HG03025 (cell line): ENCODE data around the gene SRRT.
A peak's percentile ranks its signal among the peaks of the same experiment; 100 is the strongest.

Experiments
- ATAC-seq: cut with Tn5 transposase; IDR thresholded peaks from one replicate; pipeline ENCODE4 v1.9.1; 2021; ENCODE audit warnings: mild to moderate bottlenecking, moderate library complexity; ENCODE audit not compliant: unreplicated experiment, low FRiP score

The SRRT gene

DNA sequence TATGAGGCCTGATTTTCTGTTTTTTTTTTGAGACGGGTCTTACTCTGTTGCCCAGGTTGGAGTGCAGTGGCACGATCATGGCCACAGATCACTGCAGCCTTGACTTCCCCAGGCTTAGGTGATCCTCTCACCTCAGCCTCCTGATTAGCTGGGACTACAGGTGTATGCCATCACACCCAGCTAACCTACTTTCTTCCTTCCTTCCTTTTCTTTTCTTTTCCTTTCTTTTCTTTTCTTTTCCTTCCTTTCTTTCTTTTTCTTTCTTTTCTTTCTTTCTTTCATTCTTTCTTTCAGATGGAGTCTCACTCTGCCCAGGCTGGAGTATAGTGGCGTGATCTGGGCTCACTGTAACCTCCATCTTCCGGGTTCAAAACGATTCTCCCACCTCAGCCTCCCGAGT lies 3.8 kb downstream of the SRRT start:
- no peak for ATAC-seq

DNA sequence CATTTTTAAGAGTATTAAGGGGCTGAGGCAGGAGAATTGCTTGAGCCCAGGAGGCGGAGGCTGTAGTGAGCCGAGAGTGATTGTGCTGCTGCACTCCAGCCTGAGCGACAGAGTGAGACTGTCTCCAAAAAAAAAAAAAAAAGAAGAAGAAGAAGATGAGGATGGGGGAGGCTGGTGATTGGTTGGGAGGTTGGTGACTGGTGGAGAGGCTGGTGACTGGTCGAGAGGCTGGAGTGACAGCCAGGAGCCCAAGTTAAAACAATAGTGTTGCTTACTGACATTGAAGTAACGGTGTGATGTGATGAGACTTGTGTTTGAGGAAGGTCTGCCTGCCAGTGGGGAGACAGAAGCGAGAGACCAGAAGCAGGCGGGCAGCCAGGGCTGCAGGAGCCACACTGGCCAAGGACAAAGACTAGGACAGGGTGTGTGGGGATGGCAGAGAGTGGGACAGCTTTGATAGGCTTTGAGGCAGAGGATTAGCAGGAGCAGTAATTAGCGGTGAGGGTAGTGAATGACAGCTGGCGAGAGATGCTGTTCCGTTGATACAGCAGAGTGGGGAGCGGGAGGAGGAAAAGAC lies 4.9 kb downstream of the SRRT start:
- ATAC-seq, result no peak

DNA sequence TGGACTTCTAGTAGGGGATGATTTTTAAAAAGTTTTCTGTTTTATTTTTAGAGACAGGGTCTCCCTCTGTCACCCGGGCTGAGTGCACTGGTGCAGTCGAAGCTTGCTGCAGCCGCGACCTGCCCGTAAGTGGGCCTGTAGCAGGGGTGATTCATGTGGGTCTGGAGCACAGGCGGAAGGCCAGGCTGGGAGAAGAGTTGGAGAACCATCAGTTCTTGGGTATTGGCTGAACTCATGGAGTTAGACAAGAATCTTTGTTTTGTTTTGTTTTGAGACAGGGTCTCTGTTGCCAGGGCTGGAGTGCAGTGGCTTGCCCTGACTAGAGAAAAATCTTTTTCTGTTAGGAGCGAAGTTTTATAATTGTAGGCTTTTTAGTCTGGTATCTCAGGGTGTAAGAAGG lies 5.7 kb downstream of the SRRT start:
- no peak for ATAC-seq

- no peak for ATAC-seq
Measured at GRCh38 chr7:100881136-100881535, 6.2 kb downstream of the SRRT start.

DNA sequence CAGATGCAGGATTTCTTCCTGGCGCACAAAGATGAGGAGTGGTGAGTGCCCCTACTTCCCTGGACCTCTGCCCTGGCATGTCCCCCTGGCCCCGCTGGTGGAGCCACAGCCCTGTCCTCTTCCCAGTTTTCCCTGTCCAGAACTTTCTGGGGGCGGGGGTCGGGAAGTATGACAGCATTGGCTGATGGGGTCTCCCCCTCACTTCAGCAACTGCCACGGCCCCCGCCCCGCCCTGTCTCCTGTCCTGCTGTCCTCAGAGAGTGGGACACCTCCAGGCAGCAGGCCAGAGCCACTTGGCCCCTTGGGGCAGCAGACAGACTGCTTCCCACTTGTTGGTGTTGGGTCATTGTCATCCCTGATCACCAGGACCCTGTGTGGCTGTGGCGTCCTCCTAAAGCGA lies 7.3 kb downstream of the SRRT start:
- ATAC-seq, result no peak

DNA sequence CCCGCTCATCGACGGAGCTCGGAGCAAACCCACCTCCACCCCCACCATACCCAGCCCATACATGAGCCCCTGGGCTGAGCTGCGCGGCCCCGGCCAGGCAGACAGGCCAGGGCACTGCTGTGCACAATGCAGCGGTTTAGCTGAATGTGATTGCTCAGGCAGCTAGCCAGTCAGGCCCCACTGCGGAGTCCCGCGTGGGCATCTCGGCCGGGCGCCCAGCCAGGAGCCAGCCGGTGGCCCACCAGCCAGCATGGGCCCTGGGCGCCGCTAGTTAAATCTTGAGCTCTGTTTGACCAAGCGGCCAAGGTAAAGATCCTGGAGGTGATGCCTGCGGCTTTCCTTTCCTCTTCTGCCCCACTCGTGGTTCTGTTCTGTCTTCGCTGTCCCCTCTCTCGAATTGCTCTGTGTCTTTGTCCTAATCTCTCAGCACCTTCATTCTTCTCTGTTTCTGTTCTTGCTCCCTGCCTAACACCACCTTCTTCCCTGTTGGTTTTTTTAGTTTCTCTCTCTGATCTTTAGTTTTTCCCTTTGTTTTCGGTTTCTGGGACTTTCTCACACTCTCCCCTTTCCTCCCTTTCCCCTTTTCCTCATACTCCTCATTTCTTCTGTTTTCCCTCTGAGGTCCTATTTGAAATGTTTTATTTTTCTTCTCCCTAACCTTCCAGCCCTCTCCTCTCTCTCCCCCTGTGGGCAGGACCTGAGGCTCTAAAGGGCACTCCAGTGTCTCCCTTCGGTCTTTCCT lies 8.1 kb downstream of the SRRT start:
- no peak for ATAC-seq

- ATAC-seq, result no peak
Measured at GRCh38 chr7:100884736-100885439, 10.0 kb downstream of the SRRT start.

- ATAC-seq, result no peak
Measured at GRCh38 chr7:100885440-100886141, 10.7 kb downstream of the SRRT start.

DNA sequence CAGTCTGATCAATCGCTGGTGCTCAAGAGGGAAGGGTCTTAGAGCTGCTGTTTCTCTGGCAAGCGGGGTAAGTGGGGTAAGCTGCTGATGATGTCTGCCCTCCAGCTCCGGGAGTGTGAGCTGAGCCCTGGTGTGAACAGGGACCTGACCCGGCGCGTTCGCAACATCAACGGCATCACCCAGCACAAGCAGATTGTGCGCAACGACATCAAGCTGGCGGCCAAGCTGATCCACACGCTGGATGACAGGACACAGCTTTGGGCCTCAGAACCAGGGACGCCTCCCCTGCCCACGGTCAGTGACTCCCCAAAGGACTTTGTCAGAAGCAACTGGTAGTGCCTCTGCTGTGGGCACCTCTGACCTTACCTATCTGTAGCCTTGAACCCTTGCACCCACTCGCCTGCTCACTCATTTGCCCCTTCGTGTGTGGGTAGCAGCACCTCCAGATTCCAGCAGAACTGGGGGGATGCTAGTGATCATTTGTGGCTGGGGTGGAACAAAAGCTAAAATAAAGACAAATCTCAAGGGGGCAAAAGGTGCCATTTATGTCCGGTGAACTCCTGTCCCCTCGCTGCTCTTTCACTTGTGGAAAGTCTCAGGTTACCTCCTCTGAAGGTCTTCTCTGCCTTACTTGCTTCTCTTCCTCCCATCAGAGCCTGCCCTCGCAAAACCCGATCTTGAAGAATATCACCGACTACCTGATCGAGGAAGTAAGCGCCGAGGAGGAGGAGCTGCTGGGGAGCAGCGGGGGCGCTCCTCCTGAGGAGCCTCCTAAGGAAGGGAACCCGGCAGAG lies 11.4 kb downstream of the SRRT start:
- no peak for ATAC-seq

- no peak for ATAC-seq
Measured at GRCh38 chr7:100886936-100887515, 12.1 kb downstream of the SRRT start.

DNA sequence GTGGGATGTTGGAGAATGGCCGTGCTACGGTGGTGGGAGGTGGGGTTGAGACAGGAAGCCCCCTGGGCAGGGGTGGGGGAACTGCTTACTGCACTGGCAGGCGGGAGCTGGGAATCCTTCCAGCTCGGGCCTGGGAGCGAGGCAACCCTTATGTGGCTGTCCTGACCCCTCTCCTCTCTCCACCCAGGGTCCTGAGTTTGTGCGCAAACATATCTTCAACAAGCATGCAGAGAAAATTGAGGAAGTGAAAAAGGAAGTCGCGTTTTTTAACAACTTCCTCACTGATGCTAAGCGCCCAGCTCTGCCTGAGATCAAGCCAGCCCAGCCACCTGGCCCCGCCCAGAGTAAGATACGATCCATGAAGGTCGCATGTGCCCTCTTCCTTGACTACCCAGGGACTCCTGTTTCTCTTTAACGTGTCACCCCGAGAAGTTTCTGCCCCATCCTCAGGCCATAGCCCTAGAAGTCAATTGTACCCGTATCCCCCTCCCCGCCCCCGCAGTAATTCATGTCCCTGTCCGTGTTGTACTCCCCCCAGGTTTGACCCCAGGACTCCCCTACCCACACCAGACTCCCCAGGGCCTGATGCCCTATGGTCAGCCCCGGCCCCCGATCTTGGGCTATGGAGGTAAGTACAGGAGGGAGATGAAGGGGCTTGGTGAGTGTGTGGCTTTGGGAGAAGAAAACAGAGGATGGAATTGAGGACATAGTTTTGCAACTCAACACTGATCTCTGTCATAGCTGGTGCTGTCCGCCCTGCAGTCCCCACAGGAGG lies 12.8 kb downstream of the SRRT start:
- ATAC-seq, result no peak

DNA sequence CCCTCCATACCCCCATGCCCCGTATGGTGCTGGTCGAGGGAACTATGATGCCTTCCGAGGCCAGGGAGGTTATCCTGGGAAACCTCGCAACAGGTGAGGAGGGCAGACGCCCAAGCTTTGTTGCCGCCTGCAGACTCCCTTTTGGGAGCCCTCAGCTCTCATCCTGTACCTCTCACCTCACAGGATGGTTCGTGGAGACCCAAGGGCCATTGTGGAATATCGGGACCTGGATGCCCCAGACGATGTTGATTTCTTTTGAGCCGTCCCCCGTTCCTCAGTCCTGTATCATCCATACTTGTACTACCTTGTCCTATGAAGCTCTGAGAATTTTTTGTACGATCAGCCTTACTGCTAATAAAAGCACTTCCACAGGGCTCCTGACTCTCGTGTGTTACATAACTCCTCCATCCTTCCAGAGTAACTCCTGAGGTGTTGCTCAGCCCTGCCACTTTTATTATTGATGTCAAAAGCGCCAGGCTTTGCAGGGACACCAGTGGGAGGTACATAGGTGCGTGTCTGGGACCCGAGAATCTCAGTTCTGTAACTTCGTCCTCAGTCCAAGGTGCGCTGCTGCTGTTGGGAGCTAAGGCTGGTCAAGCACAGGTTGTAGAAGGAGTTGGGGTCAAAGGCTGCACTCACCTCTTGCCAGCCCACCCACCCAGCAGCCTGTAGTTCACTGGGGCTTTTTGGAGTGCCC lies 13.5 kb downstream of the SRRT start:
- ATAC-seq, result no peak

DNA sequence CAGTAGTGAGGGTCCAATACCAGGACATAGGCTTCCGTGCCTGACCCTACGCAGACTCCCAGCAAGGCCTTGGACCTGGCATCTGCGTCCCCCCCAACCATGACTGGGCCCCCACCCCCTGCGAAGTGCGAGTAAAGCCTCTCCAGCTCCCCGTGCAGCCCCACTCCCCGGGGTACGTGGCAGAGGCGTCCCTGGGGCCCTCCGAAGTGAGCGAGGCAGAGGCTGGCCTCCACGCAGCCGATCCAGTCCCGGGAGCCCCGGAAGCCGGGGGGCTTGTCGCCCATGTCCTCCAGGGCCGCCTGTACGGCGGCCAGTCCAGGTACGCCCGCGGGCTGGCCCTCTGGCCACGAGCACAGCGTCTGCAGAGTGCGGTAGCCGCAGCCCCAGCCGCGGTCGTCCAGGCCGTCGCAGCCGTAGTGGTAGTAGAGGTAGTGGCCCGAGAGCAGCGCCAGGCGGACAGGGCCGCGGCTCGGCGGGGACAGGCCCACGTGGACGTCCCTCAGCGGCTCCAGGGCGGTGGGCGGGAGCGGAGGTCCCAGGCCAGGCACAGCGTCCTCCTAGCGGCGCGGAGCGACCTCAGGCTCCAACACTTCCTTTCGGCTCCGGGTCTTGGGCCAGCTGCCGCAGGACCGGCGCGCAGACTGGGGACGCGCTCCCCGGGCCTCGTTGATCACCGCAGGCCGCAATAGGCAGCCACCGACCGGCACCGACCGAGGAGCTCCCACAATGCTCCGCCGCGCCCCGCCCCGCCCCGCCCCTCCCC lies 14.3 kb downstream of the SRRT start, which contains the start of gene UFSP1:
Gene UFSP1 (minus strand): TSS at position 728 of the 763 bp plus-strand sequence. CDS start 444 bp downstream, at position 284.
- peak; percentile 34 for ATAC-seq

DNA sequence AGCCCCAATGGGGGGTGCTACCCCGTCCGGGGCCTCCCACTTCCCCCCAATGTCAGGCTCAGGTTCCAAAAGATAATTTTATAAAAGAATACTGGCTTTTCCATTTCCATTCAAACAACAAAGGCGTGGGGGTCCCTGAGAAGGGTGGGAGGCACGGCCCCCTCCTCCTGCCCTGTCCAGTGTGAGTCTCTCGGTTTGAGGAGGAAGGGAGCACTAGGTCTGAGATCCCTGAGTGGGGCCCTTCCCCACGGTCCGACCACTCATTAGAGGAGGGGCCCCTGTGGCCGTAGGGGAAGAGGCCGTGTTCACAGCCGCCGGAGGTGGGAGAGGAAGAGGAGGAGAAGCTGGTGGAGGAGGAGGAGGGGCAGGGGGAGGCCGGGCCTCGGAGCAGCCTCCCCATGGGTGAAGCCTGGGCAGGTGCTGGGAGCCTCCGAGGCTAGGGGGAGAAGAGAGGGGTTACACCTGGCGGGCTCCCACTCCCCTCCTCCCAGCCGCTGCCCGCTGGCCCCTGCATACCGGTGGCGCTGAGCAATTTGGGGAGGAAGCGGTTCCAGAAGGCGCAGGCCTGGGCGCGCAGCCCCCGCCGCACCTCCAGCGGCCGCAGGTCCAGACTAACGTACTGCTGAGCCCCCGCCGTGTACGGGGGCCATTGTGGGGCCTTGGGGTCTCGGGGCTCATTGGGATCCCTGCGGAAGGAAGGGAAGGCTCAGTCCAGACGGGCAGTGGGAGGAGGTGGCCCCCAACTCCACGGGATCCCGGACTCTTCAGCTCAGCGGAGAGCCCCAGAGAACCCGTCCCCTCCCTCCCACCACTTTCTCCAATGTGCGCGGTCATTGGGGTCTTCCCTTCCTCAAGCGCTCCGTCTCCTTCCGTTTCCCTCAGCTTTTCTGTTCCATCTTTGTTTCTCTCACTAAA lies 16.0 kb downstream of the SRRT start:
- no peak for ATAC-seq

DNA sequence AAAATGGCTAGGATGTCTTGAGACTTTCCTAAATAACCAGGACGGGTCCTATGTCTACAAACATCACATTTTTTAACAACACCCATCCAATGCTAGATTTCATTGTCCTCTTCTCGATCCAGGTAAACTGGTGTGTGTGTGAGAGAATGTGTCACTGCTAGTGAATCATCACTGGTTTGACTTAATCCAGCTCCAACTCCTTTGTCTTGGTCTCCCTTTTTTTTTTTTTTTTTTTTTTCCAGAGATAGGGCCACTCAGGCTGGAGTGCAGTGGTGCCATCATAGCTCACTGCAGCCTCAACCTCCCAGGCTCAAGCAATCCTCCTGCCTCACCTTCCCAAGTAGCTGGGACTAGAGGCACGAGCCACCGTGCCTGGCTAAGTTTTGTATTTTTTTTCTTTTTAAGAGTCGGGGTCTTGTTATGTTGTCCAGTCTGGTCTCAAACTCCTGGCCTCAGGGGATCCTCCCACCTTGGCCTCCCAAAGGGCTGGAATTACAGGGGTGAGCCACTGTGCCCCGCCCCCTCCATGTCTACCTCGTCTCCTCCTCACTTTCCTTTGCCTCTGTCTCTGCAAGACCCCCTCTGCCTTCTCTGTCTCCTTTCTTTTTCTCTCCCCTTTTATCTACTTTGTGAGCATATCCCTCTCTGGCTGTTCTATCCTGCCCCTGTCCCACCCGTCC lies 16.8 kb downstream of the SRRT start:
- no peak for ATAC-seq
